Activated CD4-positive, alpha-beta T cell treated with anti-CD3 and anti-CD28 coated beads, Interleukin-2, amount 10 ng/mL, durations not matched to agents 7 days and 5 days (primary cell): ENCODE results near the gene CDT1. TPM values are rescaled to one million over a fixed set of nuclear protein-coding genes. Genes with fewer than 3 reads are reported as not detected.
"Not testable (repeated sequence)": the region's sequence is repeated elsewhere in the genome, so short reads cannot be mapped to it uniquely, and the experiment has no call there.

Experiments
- CTCF ChIA-PET: fragments of 350-600 bp; sonication (Branson Sonifier 250); formaldehyde crosslinking; loops from one replicate; lab custom pipeline; 2021; ENCODE audit warnings: antibody characterized with exemption; lab: Charles Lee
- POLR2A ChIA-PET: fragments of 350-600 bp; sonication (Branson Sonifier 250); formaldehyde crosslinking; loops from one replicate; lab custom pipeline; 2021; ENCODE audit warnings: antibody characterized with exemption; lab: Charles Lee
- DNase-seq: peaks from one replicate; pipeline ENCODE4 v3.0.0-alpha.2; 2020
- H3K27ac Mint-ChIP-seq: one replicate; pipeline ENCODE4 v1.8.0; 2021; ENCODE audit warnings: mild to moderate bottlenecking, moderate library complexity, mixed read lengths
- H3K27me3 Mint-ChIP-seq: one replicate; pipeline ENCODE4 v1.8.0; 2021; ENCODE audit warnings: mixed read lengths
- H3K36me3 Mint-ChIP-seq: one replicate; pipeline ENCODE4 v1.8.0; 2021; ENCODE audit warnings: low read depth, mixed read lengths
- H3K4me1 Mint-ChIP-seq: one replicate; pipeline ENCODE4 v1.8.0; 2021; ENCODE audit warnings: mixed read lengths
- H3K4me3 Mint-ChIP-seq: one replicate; pipeline ENCODE4 v1.8.0; 2021; ENCODE audit warnings: mild to moderate bottlenecking, moderate library complexity, mixed read lengths
- H3K9me3 Mint-ChIP-seq: one replicate; pipeline ENCODE4 v1.8.0; 2021; ENCODE audit warnings: mixed read lengths
- total RNA-seq, 2 experiments: library from RNA; stranded (reverse); gene quantifications; one replicate each; pipeline ENCODE4 v1.2.3, GENCODE V29; 2021

Gene CDT1
- total RNA-seq, 2 experiments from 2014 or later: 113 to 119 TPM

- no peaks in the 10 kb centered on the region for H3K36me3 Mint-ChIP-seq
- DNase-seq: no peak
- ChIA-PET CTCF (interaction anchor here (1.1 to 1.2 kb wide), 3 partner anchors 9 to 34 kb away, joined by 3 read pairs; no protein-coding TSS in a partner anchor), POLR2A (no interaction called here)
- H3K4me1 Mint-ChIP-seq: peaks cover 25% of the 10 kb centered on the region
- H3K27ac Mint-ChIP-seq: peak overlapping the region; percentile 38
- H3K4me3 Mint-ChIP-seq: no peak overlapping the region
- H3K27me3 Mint-ChIP-seq: no peaks in the 10 kb centered on the region
- no peaks in the 10 kb centered on the region for H3K9me3 Mint-ChIP-seq
Measured at GRCh38 chr16:88771294-88771772, 32.3 kb upstream of the CDT1 start.

- H3K27ac Mint-ChIP-seq, H3K36me3 Mint-ChIP-seq, POLR2A ChIA-PET, H3K4me3 Mint-ChIP-seq, H3K27me3 Mint-ChIP-seq, H3K9me3 Mint-ChIP-seq, DNase-seq: not testable (repeated sequence)
- H3K4me1 Mint-ChIP-seq: peaks cover 25% of the 10 kb centered on the region
- CTCF ChIA-PET: interaction anchor here (0.7 to 1.2 kb wide), 2 partner anchors 9 to 861 kb away, joined by 3 read pairs; no protein-coding TSS in a partner anchor
Measured at GRCh38 chr16:88771781-88772180, 31.8 kb upstream of the CDT1 start.

- H3K27ac Mint-ChIP-seq: no peak overlapping the region
- H3K9me3 Mint-ChIP-seq: no peaks in the 10 kb centered on the region
- H3K27me3 Mint-ChIP-seq: no peaks in the 10 kb centered on the region
- H3K36me3 Mint-ChIP-seq: peaks cover 5% of the 10 kb centered on the region
- POLR2A ChIA-PET: no interaction called here
- no peak for DNase-seq
- CTCF ChIA-PET: interaction anchor here (1.1 to 1.9 kb wide), 5 partner anchors 8 to 36 kb away, joined by 3 to 5 read pairs (median 4); partner anchors contain the start of gene PIEZO1
- no peak overlapping the region for H3K4me3 Mint-ChIP-seq
- peaks cover 24% of the 10 kb centered on the region for H3K4me1 Mint-ChIP-seq
Measured at GRCh38 chr16:88772871-88773811, 30.4 kb upstream of the CDT1 start.

GRCh38 chr16:88773812-88774291 is 29.7 kb upstream of the CDT1 start:
- Mint-ChIP-seq H3K36me3 (peaks cover 6% of the 10 kb centered on the region), H3K27ac (no peak overlapping the region), H3K9me3 (no peaks in the 10 kb centered on the region), H3K27me3 (no peaks in the 10 kb centered on the region), H3K4me3 (no peak overlapping the region), H3K4me1 (peaks cover 28% of the 10 kb centered on the region)
- no peak for DNase-seq
- CTCF ChIA-PET: interaction anchor here (1.1 to 1.9 kb wide), 4 partner anchors 9 to 37 kb away, joined by 4 to 5 read pairs (median 4); partner anchors contain the start of gene PIEZO1
- POLR2A ChIA-PET: no interaction called here

- no peak overlapping the region for H3K27ac Mint-ChIP-seq
Measured at GRCh38 chr16:88774544-88775393, 28.8 kb upstream of the CDT1 start.

GRCh38 chr16:88775825-88776224 is 27.8 kb upstream of the CDT1 start:
- Mint-ChIP-seq H3K4me3 (no peak overlapping the region), H3K36me3 (peaks cover 12% of the 10 kb centered on the region), H3K9me3 (no peaks in the 10 kb centered on the region), H3K27ac (no peak overlapping the region), H3K27me3 (no peaks in the 10 kb centered on the region), H3K4me1 (peaks cover 38% of the 10 kb centered on the region)
- DNase-seq: no peak
- ChIA-PET CTCF (interaction anchor here (0.5 to 1.1 kb wide), 2 partner anchors 15 to 22 kb away, joined by 4 to 5 read pairs; no protein-coding TSS in a partner anchor), POLR2A (no interaction called here)

More at GRCh38 chr16:88774544-88775393, 28.8 kb upstream of the CDT1 start:
- DNase-seq: no peak
- Mint-ChIP-seq H3K9me3 (no peaks in the 10 kb centered on the region), H3K36me3 (peaks cover 6% of the 10 kb centered on the region), H3K4me1 (peaks cover 28% of the 10 kb centered on the region), H3K27me3 (no peaks in the 10 kb centered on the region), H3K4me3 (no peak overlapping the region)
- POLR2A ChIA-PET: no interaction called here
- CTCF ChIA-PET: interaction anchor here (1.1 to 1.9 kb wide), 3 partner anchors 10 to 38 kb away, joined by 4 to 5 read pairs (median 5); partner anchors contain the start of gene PIEZO1

GRCh38 chr16:88777471-88778270 is 25.9 kb upstream of the CDT1 start:
- no peak for DNase-seq
- H3K4me1 Mint-ChIP-seq: peaks cover 51% of the 10 kb centered on the region
- H3K4me3 Mint-ChIP-seq: no peak overlapping the region
- no peaks in the 10 kb centered on the region for H3K27me3 Mint-ChIP-seq
- CTCF ChIA-PET: interaction anchor here (2.0 kb wide), 1 partner anchor 35 kb away, joined by 6 read pairs; no protein-coding TSS in a partner anchor
- peak overlapping the region; percentile 41 for H3K27ac Mint-ChIP-seq
- H3K36me3 Mint-ChIP-seq: peaks cover 13% of the 10 kb centered on the region
- no peaks in the 10 kb centered on the region for H3K9me3 Mint-ChIP-seq
- POLR2A ChIA-PET: no interaction called here

GRCh38 chr16:88778271-88778525 is 25.4 kb upstream of the CDT1 start:
- H3K4me3 Mint-ChIP-seq: no peak overlapping the region
- peaks cover 56% of the 10 kb centered on the region for H3K4me1 Mint-ChIP-seq
- no peaks in the 10 kb centered on the region for H3K27me3 Mint-ChIP-seq
- CTCF ChIA-PET: interaction anchor here (2.0 kb wide), 1 partner anchor 35 kb away, joined by 6 read pairs; no protein-coding TSS in a partner anchor
- H3K36me3 Mint-ChIP-seq: peaks cover 18% of the 10 kb centered on the region
- peak overlapping the region; percentile 41 for H3K27ac Mint-ChIP-seq
- no peak for DNase-seq
- POLR2A ChIA-PET: no interaction called here
- no peaks in the 10 kb centered on the region for H3K9me3 Mint-ChIP-seq

- Mint-ChIP-seq H3K4me3 (no peak overlapping the region), H3K9me3 (no peaks in the 10 kb centered on the region), H3K36me3 (peaks cover 19% of the 10 kb centered on the region), H3K27ac (peak overlapping the region; percentile 41), H3K27me3 (no peaks in the 10 kb centered on the region), H3K4me1 (peaks cover 60% of the 10 kb centered on the region)
- DNase-seq: no peak
- POLR2A ChIA-PET: no interaction called here
- CTCF ChIA-PET: interaction anchor here (2.0 kb wide), 1 partner anchor 36 kb away, joined by 6 read pairs; no protein-coding TSS in a partner anchor
Measured at GRCh38 chr16:88778541-88779065, 25.0 kb upstream of the CDT1 start.

GRCh38 chr16:88779406-88780141 is 24.0 kb upstream of the CDT1 start:
- H3K9me3 Mint-ChIP-seq: no peaks in the 10 kb centered on the region
- H3K27ac Mint-ChIP-seq: peak overlapping the region; percentile 86
- H3K4me1 Mint-ChIP-seq: peaks cover 58% of the 10 kb centered on the region
- H3K4me3 Mint-ChIP-seq: peak overlapping the region; percentile 79
- DNase-seq: no peak
- ChIA-PET CTCF (interaction anchor here (0.8 to 2.5 kb wide), 6 partner anchors 10 to 387 kb away, joined by 3 to 23 read pairs (median 4); no protein-coding TSS in a partner anchor), POLR2A (no interaction called here)
- peaks cover 19% of the 10 kb centered on the region for H3K36me3 Mint-ChIP-seq
- no peaks in the 10 kb centered on the region for H3K27me3 Mint-ChIP-seq
